Medulla oblongata (tissue), 1 donor: ENCODE results near the gene TSPAN7.

Source experiments
- DNase-seq: peaks from one replicate; pipeline ENCODE4 v3.0.0-alpha.2; 2015; ENCODE audit errors: extremely low spot score

The TSPAN7 gene

DNA sequence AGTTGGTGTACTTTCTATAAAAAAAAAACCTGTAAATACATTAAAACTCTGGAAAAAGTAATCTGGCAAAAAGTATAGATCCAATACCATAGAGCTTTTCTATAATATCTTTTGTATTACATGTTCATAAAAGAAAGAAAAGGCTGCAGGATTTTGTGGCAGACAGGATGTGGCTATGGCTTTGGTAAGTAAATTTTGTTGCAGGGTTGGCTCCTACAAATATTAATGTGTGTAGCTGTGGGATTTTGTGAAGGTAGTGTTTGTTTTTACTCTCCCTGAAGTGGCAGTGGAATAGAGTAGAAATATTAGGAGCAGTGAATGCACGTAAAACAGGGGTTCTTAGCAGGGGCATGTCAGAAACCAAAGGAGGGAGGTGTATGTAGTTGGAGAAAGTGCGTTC is 84.8 kb downstream of the TSPAN7 start:
- no peak for DNase-seq

DNA sequence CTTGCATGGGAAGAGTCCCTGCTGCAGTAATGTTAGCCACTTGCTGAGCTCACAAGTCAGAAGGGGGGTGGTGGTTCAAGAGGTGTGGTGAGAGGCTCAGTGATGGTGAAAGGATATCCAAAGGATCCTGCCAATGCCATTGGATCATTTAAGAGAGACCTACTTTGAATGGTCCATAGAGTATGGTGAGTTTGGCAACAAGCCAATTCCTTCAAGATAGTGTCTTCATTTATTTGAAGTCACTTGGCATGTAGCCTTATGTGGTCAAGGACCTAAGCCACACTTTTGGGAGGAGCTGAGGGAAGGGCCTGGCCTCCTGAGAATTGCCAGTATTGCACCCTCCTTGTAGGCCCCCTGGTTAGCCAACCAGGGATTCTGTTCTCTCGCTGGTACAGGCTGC is 87.9 kb downstream of the TSPAN7 start:
- DNase-seq: no peak

GRCh38 chrX:38649674-38650647 is 88.6 kb downstream of the TSPAN7 start:
- DNase-seq: no peak

- no peak for DNase-seq
Measured at GRCh38 chrX:38651625-38652601, 90.6 kb downstream of the TSPAN7 start.

DNA sequence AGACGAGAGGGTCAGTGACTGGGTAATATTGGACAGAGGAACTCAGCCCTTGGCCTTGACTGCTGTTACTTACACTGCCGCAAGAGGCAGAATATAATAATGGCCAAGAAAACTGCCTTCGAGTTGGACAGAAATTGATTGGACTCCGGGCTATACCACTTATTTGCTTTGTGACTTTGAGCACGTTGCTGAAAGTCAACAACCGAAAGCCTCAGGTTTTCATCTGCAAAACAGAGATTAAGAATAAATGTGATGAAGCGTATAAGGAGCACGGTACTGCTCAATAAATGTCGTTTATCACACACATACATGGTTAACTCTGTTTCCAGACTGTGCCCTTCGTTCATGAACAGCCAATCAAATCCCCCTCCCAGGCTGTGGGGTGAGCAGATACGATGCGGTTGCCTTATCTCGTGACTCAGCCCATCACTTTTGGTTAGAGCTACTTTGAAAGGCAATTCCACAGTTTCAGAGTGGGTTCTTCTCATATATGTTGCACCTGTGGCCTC is 91.6 kb downstream of the TSPAN7 start:
- DNase-seq: no peak

DNA sequence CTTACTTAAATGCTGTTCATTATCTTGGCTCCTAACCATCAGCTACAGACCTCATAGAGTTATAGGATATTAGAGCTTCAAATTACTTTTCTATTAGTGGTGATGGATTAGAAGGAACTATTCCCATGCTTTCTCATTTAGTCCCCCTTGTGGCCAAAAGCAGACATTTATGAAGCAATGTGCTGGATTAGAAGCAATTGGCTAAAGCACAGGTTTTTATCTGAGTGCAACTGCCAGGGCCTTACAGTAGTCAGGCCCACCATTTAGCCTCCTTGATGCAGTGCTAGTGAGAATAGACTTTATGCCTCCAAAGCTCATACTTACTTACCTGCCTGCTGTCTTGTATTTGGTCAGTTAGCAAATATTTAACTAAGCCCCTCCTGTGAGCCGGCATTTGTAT is 93.0 kb downstream of the TSPAN7 start:
- peak; percentile 46 for DNase-seq

DNA sequence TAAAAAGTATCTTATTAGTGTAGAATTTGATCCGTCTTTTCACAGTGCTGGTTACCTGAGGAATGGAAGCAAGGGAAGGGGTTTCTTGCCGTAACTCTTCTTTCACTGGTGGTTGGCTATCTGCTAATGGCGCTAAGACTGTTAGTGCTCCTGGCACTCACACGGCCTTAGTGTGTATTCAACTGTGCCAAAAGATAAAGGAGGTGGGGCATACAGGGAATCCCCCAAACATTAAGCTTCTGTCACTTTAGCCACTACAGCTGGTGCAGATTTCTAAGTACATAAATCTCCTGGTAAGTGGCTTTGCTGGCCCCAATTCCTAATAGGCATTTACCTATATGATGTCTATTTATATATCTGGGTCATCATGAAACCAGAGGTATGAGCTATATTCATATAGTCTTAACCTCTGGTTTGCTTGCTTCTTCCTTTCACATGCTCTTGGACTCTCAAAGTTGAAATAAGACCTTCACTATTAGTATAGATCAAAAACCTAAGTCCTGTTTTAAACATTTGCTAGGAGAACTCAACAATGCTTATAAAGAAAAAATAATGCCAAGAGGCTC is 95.1 kb downstream of the TSPAN7 start:
- DNase-seq: no peak

DNA sequence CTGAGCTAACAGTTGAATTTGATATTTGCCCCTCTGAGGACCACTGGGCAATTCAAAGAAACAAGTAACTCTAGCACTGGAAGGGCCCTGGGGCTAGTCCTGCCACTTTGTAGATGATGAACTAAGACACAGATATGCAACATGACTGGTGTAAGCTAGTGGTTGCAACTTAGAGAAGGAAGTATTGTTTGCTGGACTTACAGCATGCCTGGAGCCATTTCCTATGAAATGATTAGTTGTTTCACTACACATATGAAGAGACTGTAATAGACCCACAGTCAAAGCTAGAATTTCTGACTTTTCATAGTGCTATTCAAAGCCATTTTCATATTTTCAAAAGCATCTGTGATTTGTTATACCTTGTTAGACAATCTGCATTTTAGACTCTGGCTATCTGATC is 96.2 kb downstream of the TSPAN7 start:
- DNase-seq: no peak

- DNase-seq: no peak
Measured at GRCh38 chrX:38660395-38661102, 99.2 kb downstream of the TSPAN7 start.

GRCh38 chrX:38661103-38661441 is 99.7 kb downstream of the TSPAN7 start:
- DNase-seq: no peak

DNA sequence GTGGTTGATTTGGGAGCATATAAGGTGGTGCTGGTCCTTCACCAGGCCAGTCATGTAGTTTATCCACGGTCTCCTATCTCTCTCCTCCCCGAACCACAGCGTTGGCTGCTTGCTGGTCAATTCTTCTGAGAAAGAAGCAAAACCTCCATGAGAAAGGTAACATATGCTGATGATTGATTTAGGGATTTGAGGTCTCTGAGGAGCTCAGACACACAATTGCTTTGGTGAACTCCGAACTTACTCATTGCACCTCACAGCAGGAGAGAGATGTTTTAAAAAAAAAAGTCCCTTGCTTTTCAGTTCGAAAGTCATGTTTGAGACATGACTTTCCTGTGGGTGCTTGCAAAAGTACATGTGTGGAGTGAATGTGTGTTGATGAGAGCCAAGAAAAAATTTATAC is 100.2 kb downstream of the TSPAN7 start:
- no peak for DNase-seq

DNA sequence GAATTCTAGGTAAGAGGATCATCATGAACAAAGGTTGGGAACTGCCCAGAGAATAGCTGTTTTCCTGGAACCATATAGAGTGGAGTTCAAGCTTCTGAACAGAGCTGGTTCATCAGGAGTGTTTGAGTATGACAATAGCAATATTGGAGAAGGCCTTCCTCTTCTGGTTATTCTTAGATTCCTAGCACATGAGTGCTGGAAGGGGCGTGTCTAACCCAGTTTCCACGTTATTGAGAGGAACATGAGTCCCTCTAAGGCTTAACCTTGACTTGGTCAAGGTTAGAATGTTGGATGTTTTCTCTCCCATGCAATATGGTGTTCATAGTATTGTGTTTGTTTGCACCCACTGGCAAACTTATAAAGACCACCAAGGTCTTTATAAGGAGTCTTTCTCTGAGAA is 101.3 kb downstream of the TSPAN7 start:
- no peak for DNase-seq

DNA sequence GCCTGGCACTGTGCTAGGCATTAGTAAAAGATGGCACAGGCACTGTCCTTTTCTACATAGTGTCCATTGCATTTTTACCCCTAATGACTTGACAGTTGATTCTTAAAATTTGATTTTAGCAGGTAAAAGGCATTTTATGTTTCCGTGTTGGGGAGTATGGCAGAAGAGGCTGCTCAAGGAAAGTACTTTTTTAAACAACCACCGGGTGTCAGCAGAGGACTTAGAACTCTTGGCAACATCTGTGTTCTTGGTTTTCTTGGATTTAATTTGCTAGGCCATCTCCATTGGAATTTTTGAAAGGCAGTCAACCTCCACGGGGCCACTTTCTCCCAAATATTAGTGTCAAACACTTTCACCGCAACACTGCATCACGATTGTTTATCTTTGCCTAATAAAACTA is 102.9 kb downstream of the TSPAN7 start:
- peak; percentile 65 for DNase-seq

- DNase-seq: no peak
Measured at GRCh38 chrX:38666909-38667308, 105.6 kb downstream of the TSPAN7 start.

DNA sequence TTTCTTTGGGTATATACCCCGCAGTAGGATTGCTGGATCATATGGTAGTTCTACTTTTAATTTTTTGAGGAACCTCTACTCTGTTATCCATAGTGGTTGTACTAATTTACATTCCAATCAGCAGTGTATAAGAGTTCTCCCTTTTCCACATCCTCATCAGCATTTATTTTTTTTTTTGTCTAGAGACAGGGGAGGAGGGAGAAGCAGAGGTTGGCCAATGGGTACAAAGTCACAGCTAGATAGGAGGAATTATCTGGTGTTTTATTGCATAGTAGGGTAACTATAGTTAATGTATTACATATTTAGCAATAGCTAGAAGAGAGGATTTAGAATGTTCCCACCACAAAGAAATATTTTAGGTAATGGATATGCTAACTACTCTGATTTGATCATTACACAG is 107.4 kb downstream of the TSPAN7 start:
- no peak for DNase-seq

DNA sequence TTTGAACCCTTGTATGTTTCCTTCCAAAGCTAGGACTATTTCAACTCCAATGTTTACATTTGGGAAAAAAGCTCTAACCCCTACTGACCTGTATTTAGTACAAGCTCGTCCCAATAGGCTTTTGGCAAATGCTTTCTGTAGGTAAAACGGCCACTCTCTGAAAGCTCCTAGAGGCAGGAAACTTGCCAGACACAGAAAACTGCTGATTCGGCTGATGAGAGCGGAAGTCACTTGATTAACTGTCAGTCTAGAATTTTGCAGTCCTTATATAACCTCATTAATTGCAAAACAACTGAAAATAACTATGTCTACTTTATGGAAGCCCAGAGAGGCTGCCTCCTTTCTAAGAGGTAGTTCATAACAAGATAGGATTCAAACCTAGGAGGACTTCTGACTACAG is 108.1 kb downstream of the TSPAN7 start:
- peak; percentile 4 for DNase-seq

DNA sequence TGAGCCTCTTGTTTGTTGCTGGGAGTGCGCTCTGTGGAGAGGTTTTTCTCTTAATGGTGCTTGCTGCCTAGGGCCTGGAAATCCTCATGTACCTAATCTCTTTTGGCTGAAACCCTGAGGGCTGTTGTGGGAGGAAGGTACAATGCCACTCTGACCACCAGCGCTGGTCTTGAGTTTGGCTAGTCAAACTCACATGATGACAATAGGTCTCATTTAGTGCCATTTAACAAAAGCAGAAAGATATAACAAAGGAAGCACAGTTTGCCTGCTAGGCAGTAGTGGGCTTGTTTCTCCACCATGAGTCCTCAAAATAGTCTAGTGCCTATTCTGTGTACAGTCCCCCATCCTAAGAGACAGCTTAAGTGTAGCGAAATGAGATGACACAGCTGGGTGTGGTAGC is 111.3 kb downstream of the TSPAN7 start:
- DNase-seq: peak; percentile 26

GRCh38 chrX:38675856-38676255 is 114.5 kb downstream of the TSPAN7 start:
- DNase-seq: no peak

- DNase-seq: no peak
Measured at GRCh38 chrX:38678183-38678582, 116.8 kb downstream of the TSPAN7 start.

DNA sequence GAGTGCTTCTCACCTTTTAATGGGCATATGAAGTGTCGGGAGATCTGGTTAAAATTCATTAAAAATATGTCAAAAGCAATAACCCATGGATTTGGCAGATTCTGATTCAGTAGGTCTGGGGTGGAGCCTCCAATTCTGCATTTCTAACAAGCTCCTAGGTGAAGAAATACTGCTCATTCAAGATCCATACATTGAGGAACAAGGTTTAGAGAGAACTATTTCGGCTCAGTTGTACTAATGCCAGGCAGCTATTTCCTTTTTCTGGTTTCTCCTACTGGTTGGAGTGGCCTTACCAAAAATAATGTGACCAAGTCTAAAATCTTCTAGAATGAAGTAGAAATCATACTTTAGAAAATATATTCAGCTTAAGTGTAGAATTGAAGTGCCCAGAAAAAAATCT is 117.5 kb downstream of the TSPAN7 start:
- DNase-seq: peak; percentile 6

GRCh38 chrX:38679695-38680094 is 118.4 kb downstream of the TSPAN7 start:
- DNase-seq: no peak
